ENCODE data around the gene SEMA6D.

Gene SEMA6D

GRCh38 chr15:47717036-47717612 is at the start of gene SEMA6D:
TSS of gene SEMA6D (plus strand) at chr15:47717505. CDS start at chr15:47759799, 42,294 bp downstream.
- DNase-seq, result no peak

- DNase-seq, result no peak
These were observed 48.1 kb upstream of the SEMA6D start for GRCh38 chr15:47669221-47669620.

- DNase-seq, result no peak
These were observed 46.9 kb upstream of the SEMA6D start for GRCh38 chr15:47670365-47670764.

GRCh38 chr15:47673232-47673761 is 44.0 kb upstream of the SEMA6D start:
- no peak for DNase-seq

GRCh38 chr15:47674586-47675232 is 42.6 kb upstream of the SEMA6D start:
- no peak for DNase-seq

GRCh38 chr15:47675735-47676134 is 41.6 kb upstream of the SEMA6D start:
- no peak for DNase-seq

- DNase-seq, result no peak
These were observed 39.3 kb upstream of the SEMA6D start for GRCh38 chr15:47678040-47678439.

GRCh38 chr15:47682661-47683060 is 34.6 kb upstream of the SEMA6D start:
- DNase-seq, result no peak

- DNase-seq, result no peak
These were observed 32.0 kb upstream of the SEMA6D start for GRCh38 chr15:47685141-47685870.

- no peak for DNase-seq
These were observed 28.7 kb upstream of the SEMA6D start for GRCh38 chr15:47688573-47689086.

GRCh38 chr15:47689660-47690059 is 27.6 kb upstream of the SEMA6D start:
- DNase-seq, result no peak

GRCh38 chr15:47691882-47692281 is 25.4 kb upstream of the SEMA6D start:
- no peak for DNase-seq

GRCh38 chr15:47696351-47696750 is 21.0 kb upstream of the SEMA6D start:
- no peak for DNase-seq

- DNase-seq, result no peak
These were observed 11.9 kb upstream of the SEMA6D start for GRCh38 chr15:47705281-47705997.

- DNase-seq, result no peak
These were observed 9.9 kb upstream of the SEMA6D start for GRCh38 chr15:47707391-47707790.

GRCh38 chr15:47708161-47708980 is 8.9 kb upstream of the SEMA6D start:
- DNase-seq, result no peak

- no peak for DNase-seq
These were observed 5.7 kb upstream of the SEMA6D start for GRCh38 chr15:47711655-47712054.

GRCh38 chr15:47715402-47715801 is 1.9 kb upstream of the SEMA6D start:
- no peak for DNase-seq

GRCh38 chr15:47715856-47716445 is 1.4 kb upstream of the SEMA6D start:
- DNase-seq, result no peak

- DNase-seq, result no peak
These were observed 789 bp upstream of the SEMA6D start for GRCh38 chr15:47716516-47716915.

Data from activated CD4-positive, CD25-positive, alpha-beta regulatory T cell treated with anti-CD3 and anti-CD28 coated beads, Interleukin-2, amount 50 U/mL, for 72 hours (primary cell).